Adrenal gland (tissue), 19 donors: Measurements from ENCODE around the gene CD79A. TPM values are rescaled to one million over a fixed set of nuclear protein-coding genes. Genes with fewer than 3 reads are reported as not detected.

Source experiments
- DNase-seq, 7 donors: peaks; one replicate each; pipeline ENCODE4 v3.0.0-alpha.2; 2019 to 2020
- H3K27ac ChIP-seq, 5 donors: fragments of 200-600 bp; sonication (generic) in 4 of 5; 1 replicate in 3 of 5; 2 replicates in 2 of 5; pipeline versions ENCODE4 v1.5.1 to v1.8.0; 2016 to 2020; ENCODE audit warnings: mild to moderate bottlenecking in 1 of 5
- H3K27me3 ChIP-seq: fragments of 200-600 bp; 2 replicates; pipeline ENCODE4 v1.8.0; 2021
- H3K36me3 ChIP-seq, 2 donors: fragments of 200-600 bp; replicated peaks in 1 of 2; 1 replicate in 1 of 2; 2 replicates in 1 of 2; pipeline versions ENCODE4 v1.5.1 to v1.8.0; 2018 to 2022
- H3K4me1 ChIP-seq, 2 donors: fragments of 200-600 bp; replicated peaks in 1 of 2; 1 replicate in 1 of 2; 2 replicates in 1 of 2; pipeline versions ENCODE4 v1.5.1 to v1.8.0; 2018 to 2021
- H3K4me3 ChIP-seq, 4 donors: fragments of 200-600 bp; sonication (generic) in 3 of 4; one replicate each; pipeline ENCODE4 v1.5.1; 2016 to 2018
- H3K9me3 ChIP-seq, 3 donors: fragments of 200-600 bp; sonication (generic) in 1 of 3; replicated peaks in 1 of 3; 1 replicate in 2 of 3; 2 replicates in 1 of 3; pipeline versions ENCODE4 v1.5.1 to v1.8.0; 2016 to 2021
- CTCF ChIP-seq, 6 experiments: fragments of 450-650 bp in 4 of 6; fragments of 200-600 bp in 2 of 6; sonication (generic) in 1 of 6; IDR thresholded peaks; 1 replicate in 5 of 6; 2 replicates in 1 of 6; pipeline versions ENCODE4 v1.5.1 to v1.8.0; 2016 to 2021; ENCODE audit warnings: antibody characterized with exemption in 6 of 6, mild to moderate bottlenecking in 2 of 6, moderate library complexity in 1 of 6
- POLR2A ChIP-seq, 2 donors: fragments of 450-650 bp; IDR thresholded peaks; one replicate each; pipeline ENCODE4 v1.6.1; 2017; ENCODE audit warnings: antibody characterized with exemption in 2 of 2, mild to moderate bottlenecking in 2 of 2, moderate library complexity in 1 of 2
- WGBS, 4 donors: extraction: QIAGEN DNeasy Blood & Tissue Kit in 2 of 4; methylation state at CpG; one replicate each; pipeline versions ENCODE4 v1.1.5 to v1.1.7; 2013 to 2017; 5-methylcytosine and 5-hydroxymethylcytosine counted together
- intact Hi-C, 2 donors: fragments of 100-400 bp; cut with DNase I; formaldehyde crosslinking; loops; one replicate each; pipeline versions ENCODE4 v1.14.1 to v1.15.0; 2022 to 2023
- long read RNA-seq, 10 donors: library from polyadenylated mRNA in 3 of 10; unstranded in 2 of 10; stranded (forward) in 1 of 10; transcript quantifications; one replicate each; pipeline ENCODE4 v2.0.0 and lab custom pipeline, GENCODE V29; 2021 to 2026
- polyA plus RNA-seq, 3 donors: library from polyadenylated mRNA; stranded (reverse); fragments of 200-250 nt in 2 of 3; fragments of 350-450 nt in 1 of 3; fragmentation: Illumina TruSeq in 1 of 3; extraction: RNeasy Lipid Tissue Mini Kit (QIAGEN cat#74804) in 1 of 3; gene quantifications; one replicate each; pipeline ENCODE4 v1.2.3, GENCODE V29; 2013 to 2014
- total RNA-seq, 9 donors: library from RNA; depleted of rRNA in 4 of 9; stranded (reverse); fragments of >200 nt in 4 of 9; fragments of 120-200 nt in 1 of 9; fragmentation: NEBNext Ultra II Directional in 1 of 9; extraction: Animal tissue kit (Norgen Biotek cat#: 25700) in 1 of 9; gene quantifications; one replicate each; pipeline versions ENCODE4 v1.1.0 to v1.2.4, GENCODE V29; 2013 to 2023
- donor health status: healthy with polysubstance abuse.
- donor health status: Bipolar disorder and iron deficiency.
- donor health status: DM: yes; HTN: yes; CAD: no.
- donor health status: DM: no; HTN: no; CAD: no.
- donor health status: DM: no; HTN: no; CAD: no.
- donor health status: DM: yes; HTN: yes; CAD: no.

Gene CD79A
- total RNA-seq (1 to 10 TPM in 1 of 9 donors, under 1 TPM in 5, not detected in 3; 0.28 to 1.0 (median 0.48) TPM), polyA plus RNA-seq (1 to 10 TPM in 2 of 3 donors, under 1 TPM in 1; 0.37 to 6.2 (median 1.3) TPM)
- long read RNA-seq, donor 1: 0 reads
- long read RNA-seq, donor 2: 0 reads
- long read RNA-seq, donor 3: 0 reads
- long read RNA-seq, donor 4: 0 reads
- long read RNA-seq, donor 5, partial matches to known transcripts: 0 of 1 reads
- long read RNA-seq, donor 5, other reads (novel, unspliced or antisense): 0 of 1 reads
- long read RNA-seq, donor 6: 0 reads
- long read RNA-seq, donor 7: 0 reads
- long read RNA-seq, donor 8, partial matches to known transcripts: 0 of 1 reads
- long read RNA-seq, donor 8, other reads (novel, unspliced or antisense): 0 of 1 reads
- long read RNA-seq, donor 9, partial matches to known transcripts: 0 of 1 reads
- long read RNA-seq, donor 9, other reads (novel, unspliced or antisense): 0 of 1 reads
- long read RNA-seq, donor 10: 0 reads

- TF ChIP-seq CTCF (IDR thresholded peaks at IDR 0.05): no peak
- no peak for TF ChIP-seq POLR2A (IDR thresholded peaks at IDR 0.05)
- H3K27me3 ChIP-seq: no peaks in the 10 kb centered on the region
- H3K27ac ChIP-seq: no peak within 1 kb of the TSS
- H3K9me3 ChIP-seq: no peaks in the 10 kb centered on the region
- WGBS, 4 donors: 58 to 73% (median 63%) methylated on average over 7 to 9 of the region's 9 CpGs
- no peak within 1 kb of the TSS for H3K4me3 ChIP-seq
- no peak for DNase-seq
- intact Hi-C loops: loop anchor here (5.0 to 10.0 kb wide), 2 partner anchors 70 to 78 kb away; partner anchors contain the start of gene RABAC1 (in 1 of the 2)
- H3K4me1 ChIP-seq: no peaks in the 10 kb centered on the region
- H3K36me3 ChIP-seq: peaks cover 0 to under 1% of the 10 kb centered on the region in 2 donors
These were observed at the start of gene CD79A for GRCh38 chr19:41876847-41877832. Gene CD79A (plus strand): TSS chr19:41877279. CDS start chr19:41877305, 26 bp downstream.

- 43 to 49% (median 45%) methylated on average over 11 to 13 of the region's 13 CpGs for WGBS, 4 donors
- no peaks in the 10 kb centered on the region for H3K4me1 ChIP-seq
- H3K9me3 ChIP-seq: no peaks in the 10 kb centered on the region
- intact Hi-C loops: no loop called here
- H3K27ac ChIP-seq: no peak overlapping the region
- TF ChIP-seq CTCF (IDR thresholded peaks at IDR 0.05) (no peak), POLR2A (IDR thresholded peaks at IDR 0.05) (no peak)
- no peak for DNase-seq
- H3K4me3 ChIP-seq: no peak overlapping the region
- H3K36me3 ChIP-seq: no peaks in the 10 kb centered on the region
- peaks cover 25% of the 10 kb centered on the region for H3K27me3 ChIP-seq
These were observed 38.9 kb upstream of the CD79A start for GRCh38 chr19:41837981-41838708.

DNA sequence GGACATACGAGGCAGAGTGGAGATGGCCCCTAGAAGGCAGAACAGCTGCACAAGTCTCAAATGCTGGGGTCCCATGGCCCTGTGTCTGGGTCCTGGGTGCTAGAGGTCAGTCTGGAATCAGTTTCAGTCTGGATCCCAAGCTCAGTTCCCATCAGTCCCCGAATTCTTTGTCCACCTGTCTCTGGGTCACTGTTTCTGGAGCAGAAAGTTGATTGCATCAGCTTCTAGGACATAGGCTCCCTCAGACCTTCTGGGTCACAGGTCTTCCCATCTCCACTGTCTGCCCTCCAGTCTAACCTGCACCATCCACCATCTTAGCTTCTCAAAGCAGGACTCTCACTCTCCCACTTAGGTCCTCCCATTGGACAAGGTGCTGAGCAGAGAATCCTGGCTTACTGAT lies 37.9 kb upstream of the CD79A start:
- H3K27me3 ChIP-seq: peaks cover 24% of the 10 kb centered on the region
- TF ChIP-seq CTCF (IDR thresholded peaks at IDR 0.05) (no peak), POLR2A (IDR thresholded peaks at IDR 0.05) (no peak)

More for the DNA sequence above, 37.9 kb upstream of the CD79A start:
- intact Hi-C loops: no loop called here
- 62 to 84% (median 65%) methylated on average over 1 to 2 of the region's 2 CpGs for WGBS, 4 donors
- Histone ChIP-seq H3K4me3 (no peak overlapping the region), H3K27ac (no peak overlapping the region), H3K4me1 (no peaks in the 10 kb centered on the region), H3K9me3 (no peaks in the 10 kb centered on the region), H3K36me3 (no peaks in the 10 kb centered on the region)
- no peak for DNase-seq
